Measurements from ENCODE around the gene PDCL2.

GRCh38 chr4:55618546-55619143, 26.6 kb upstream of the PDCL2 start:
- TF ChIP-seq YY1 (IDR thresholded peaks at IDR 0.05; ENCODE audit: insufficient read depth, insufficient read length) (no peak), SUZ12 (IDR thresholded peaks at IDR 0.05; ENCODE audit: extremely low read depth, insufficient read depth, insufficient read length) (no peak), ZNF274 (IDR thresholded peaks at IDR 0.05; ENCODE audit: low read depth, low read length) (no peak)
